NCI-H1048 (cell line): Measurements from ENCODE around the gene RWDD3.

Source experiments
- DNase-seq: peaks from one replicate; lab custom pipeline; 2025; lab: John Stamatoyannopoulos, UW

The RWDD3 gene

DNA sequence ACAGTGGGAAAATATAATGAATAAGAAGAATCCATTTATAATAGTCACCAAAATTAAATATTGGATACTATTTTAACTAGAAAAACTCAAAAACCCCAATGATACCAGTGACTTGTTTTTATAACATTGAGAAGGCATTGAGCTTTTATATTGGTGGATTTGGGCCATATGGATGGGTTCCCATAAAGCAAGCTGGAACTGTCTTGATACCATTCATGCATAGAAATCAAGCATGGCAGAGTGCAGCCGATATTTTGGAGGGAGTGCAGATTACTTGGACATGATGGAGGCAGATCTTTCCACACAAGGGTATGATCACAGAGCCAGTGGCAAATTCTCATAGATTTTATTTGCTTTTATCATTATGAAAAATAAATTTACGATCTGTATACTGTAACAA lies 3.8 kb upstream of the RWDD3 start:
- DNase-seq, result no peak

DNA sequence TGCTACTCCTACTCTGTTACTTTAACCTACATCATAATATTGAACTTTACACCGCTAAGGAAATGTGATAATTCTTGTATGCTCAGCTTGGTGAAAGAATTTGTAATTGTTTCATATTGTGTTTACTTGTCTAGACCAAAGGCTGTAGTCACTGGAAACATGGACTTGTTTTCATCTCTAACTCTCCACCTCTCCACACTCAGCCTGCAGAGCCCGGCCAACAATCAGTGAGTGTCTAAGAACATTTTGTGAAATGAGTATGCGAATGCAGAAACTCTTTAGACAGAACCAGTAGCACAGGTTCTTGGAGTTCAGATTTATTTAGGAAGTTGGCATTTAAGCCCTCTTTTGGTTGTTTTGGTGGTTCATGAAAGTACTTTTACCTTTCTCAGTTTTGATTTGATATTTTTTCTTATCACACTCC lies 3.2 kb upstream of the RWDD3 start:
- no peak for DNase-seq

- DNase-seq, result no peak
These were observed 1.2 kb upstream of the RWDD3 start for GRCh38 chr1:95232646-95233318.

DNA sequence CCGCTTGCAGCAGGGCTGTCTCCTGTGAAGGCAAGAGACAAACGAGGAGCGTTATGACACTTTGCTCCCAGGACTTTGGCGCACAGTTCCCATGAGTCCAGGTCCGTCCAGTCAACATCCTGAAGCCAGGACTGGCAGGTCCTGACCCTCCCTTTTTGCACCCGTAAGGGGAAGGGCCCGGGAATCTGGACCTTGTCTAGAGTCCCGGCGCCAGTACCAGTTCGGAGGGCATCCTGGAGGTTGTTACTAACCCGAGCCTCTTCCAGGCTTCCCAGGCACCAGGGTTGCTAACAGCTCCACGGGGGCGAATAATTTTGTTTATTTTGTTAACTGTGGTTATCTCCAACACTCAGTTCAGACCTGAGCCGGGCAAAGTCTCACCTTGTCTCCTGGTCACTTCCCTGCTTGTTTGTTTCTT lies 682 bp upstream of the RWDD3 start:
- no peak for DNase-seq

GRCh38 chr1:95236784-95237575 lies 3.0 kb downstream of the RWDD3 start:
- DNase-seq, result no peak

DNA sequence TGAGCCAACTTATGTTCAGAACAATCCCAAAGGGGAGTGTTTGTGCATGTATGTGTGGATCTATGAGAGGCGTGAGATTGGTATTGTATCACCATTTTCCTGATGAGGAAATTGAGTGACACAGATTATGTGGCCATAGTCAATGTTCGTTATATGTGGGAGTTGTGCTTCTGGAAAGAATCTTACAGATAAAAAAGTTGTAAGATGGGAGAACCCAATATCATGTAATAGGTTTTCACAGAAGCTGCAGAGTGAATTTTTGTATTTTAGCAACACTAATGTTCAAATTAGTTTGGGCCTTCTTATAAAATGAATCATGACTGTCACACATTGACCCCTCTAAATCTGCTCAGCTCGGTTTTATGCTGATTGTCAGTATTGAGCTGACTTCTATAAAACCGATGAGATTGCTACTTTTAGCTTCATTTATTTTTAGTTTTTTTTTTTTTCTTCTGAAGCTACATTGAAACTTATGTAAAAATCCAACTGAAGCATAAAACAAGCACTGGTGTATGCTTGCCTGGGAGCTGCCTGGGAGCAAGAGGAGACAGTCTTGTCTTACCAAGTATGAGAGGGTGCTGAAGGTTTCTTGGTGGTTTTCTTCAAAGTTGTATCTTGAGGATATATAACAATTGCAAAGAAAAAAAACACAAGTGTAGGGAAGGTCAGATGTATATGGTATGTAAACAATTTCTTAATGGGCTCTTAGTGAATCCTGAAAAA lies 4.1 kb downstream of the RWDD3 start:
- no peak for DNase-seq

DNA sequence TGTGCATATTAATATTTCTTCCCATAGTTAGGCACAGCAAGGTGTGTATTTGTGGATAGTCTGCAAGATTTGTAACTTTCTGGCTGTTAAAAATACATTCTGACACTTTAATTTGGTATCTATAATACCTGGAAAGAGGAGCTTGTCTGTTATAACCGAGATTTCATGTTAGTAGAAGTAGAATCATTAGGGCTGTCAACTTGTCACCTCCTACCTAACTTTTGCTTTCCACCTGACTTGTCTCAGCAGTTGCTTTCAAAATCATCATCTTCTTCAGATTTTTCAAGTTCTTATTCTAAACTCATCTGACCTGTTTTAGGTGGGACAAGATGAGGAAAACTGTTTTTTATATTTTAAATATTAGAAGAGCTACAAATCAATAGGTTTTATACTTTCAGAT lies 11.0 kb downstream of the RWDD3 start:
- no peak for DNase-seq

DNA sequence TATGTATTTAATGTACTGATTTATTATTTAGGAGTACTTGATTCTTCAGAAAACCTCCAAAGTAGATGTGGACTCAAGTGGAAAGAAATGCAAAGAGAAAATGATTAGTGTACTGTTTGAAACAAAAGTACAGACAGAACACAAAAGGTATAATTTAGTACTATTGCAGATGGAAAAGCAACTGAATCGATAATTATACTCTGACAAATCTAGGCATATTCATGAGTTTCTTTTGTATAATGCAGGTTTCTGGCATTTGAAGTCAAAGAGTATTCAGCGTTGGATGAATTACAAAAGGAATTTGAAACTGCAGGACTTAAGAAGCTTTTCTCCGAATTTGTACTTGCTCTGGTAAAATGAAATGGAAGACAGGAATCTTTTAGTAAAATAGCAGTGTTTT lies 12.5 kb downstream of the RWDD3 start:
- DNase-seq, result no peak

GRCh38 chr1:95247607-95248006 lies 13.6 kb downstream of the RWDD3 start:
- DNase-seq, result no peak

GRCh38 chr1:95249916-95250315 lies 15.9 kb downstream of the RWDD3 start:
- DNase-seq, result no peak

DNA sequence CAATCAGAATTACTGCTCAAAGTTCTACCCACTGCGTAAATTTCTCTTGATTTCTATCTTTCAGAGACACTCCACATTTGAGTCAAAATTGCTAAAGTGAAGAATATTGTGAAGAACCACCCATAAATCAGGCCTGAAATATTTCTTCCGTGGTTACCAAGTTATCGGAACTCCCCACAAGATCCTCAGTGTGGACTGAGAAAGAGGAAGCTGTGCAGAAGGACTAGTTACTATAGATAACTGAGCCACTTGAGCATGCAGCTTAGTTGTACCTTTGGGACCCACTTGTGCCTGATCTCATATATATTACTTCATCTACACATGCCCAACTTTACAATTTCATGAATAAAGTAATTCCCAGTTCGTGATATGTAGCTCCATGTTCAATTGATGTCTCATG lies 18.4 kb downstream of the RWDD3 start:
- no peak for DNase-seq

GRCh38 chr1:95254959-95255358 lies 20.9 kb downstream of the RWDD3 start:
- no peak for DNase-seq

- DNase-seq, result no peak
These were observed 21.8 kb downstream of the RWDD3 start for GRCh38 chr1:95255826-95256225.

- no peak for DNase-seq
These were observed 23.7 kb downstream of the RWDD3 start for GRCh38 chr1:95257758-95258157.

DNA sequence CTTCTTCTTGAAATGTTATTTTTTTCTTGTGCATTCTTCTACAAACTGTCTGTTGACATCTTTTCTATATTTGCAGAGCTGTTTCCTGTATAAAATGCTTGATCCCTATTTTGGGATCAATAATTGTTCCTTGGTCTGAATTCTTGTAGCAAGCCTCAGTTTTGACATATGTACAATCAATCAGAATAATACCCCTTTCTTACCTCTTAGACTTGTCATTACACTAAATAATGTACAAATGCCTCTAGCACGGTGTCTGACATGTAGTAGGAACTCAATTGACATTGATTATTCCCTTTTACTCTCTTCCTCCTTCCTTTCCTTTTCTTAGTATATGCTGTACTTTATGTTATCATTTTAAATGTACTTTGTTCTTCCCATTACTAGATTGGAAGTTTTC lies 25.2 kb downstream of the RWDD3 start:
- DNase-seq, result no peak

- no peak for DNase-seq
These were observed 28.9 kb downstream of the RWDD3 start for GRCh38 chr1:95262913-95263312.

DNA sequence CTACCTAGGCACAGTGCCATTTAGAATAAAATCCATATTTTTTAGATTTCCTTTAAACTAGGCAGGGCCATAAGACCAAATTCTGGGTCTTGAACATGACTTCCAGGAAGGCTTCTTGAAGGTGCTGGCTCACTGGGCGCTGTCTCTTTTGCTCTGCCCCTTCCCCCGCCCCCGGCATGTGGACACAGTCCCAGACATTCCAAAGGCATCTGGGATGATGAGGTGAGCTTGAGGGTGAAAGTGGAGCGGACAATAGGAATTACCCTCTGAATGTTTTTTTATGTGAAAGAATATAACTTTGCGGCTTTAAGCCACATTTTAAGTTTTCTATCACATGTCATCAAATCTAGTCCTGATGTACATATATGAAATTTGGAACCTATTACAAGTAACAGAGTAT lies 29.4 kb downstream of the RWDD3 start:
- DNase-seq, result no peak

- DNase-seq, result no peak
These were observed 31.1 kb downstream of the RWDD3 start for GRCh38 chr1:95265106-95265505.

DNA sequence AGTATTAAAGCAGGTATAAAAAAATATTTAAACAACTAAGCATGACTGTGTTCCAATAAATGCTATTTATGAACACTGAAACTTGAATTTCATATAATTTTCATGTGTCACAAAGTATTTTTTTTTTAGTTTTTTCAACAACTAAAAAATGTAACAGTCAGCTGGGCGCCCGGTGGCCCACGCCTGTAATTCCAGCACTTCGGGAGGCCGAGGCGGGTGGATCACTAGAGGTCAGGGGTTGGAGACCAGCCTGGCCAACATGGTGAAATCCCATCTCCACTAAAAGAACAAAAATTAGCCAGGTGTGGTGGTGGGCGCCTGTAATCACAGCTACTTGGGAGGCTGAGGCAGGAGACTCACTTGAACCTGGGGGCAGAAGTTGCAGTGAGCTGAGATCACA lies 42.4 kb downstream of the RWDD3 start:
- no peak for DNase-seq

DNA sequence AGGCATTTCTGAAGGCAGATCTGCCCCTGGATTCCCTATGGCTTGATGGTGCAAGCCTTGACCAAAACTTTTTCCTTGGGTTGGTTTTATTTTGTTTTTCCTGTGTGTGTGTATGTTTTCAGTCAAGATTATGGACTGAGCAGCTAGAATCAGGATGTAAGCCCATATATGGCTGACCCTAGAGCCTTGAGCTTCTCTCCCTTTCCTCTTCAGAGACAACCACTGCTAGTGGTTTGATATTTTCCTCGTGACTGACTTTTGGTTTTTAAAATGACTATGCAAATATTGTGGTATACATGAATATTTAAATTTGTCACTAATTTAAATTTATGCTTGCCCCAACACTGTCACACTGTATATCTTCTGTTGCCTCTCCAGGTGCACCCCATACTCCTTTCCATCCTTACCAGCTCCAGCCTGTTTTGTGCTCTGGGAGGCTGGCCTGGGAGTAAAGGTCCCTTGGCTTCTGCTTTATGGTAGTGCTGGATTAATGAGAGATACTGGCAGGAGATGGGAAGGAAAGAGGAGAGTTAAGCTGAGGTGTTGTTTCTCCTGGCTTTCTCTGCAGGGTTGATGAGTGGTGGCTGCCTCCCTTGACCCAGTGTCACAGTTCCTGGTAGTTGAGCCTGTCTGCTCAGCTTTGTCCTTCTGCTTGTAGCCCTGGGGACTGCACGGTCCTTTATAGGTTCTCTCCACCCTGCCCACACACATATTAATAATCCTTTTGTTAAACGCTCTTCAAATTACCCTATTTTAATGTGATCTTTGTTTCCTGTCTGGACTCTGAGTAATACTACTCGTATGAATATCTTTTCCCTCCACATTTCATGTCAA lies 44.4 kb downstream of the RWDD3 start:
- no peak for DNase-seq

- DNase-seq, result no peak
These were observed 47.9 kb downstream of the RWDD3 start for GRCh38 chr1:95281781-95282517.

DNA sequence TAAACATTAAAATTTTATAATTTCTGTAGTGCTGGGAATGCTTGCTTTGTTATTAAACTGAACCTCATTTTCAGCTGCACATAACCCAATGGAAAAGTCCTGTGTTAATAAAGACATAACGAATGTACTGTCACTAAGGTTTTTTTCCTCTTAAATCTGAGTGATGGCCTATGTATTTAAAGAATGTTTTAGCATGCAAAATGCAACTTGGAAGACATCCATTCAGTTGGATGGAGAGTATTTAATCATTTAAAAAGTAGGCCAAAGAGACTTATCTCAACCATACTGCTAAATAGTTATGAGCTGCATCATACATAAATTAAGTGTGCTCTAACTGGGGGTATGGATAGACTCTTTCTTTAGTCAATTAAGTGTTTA lies 48.5 kb downstream of the RWDD3 start:
- DNase-seq, result no peak
